GM12872 (cell line): ENCODE results near the gene ZNF273.

ENCODE experiments used
- CTCF ChIP-seq: IDR thresholded peaks from 3 replicates; pipeline ENCODE4 v1.5.1; 2011; ENCODE audit warnings: low read depth, mild to moderate bottlenecking, low read length, moderate library complexity; ENCODE audit not compliant: insufficient read depth

The ZNF273 gene

DNA sequence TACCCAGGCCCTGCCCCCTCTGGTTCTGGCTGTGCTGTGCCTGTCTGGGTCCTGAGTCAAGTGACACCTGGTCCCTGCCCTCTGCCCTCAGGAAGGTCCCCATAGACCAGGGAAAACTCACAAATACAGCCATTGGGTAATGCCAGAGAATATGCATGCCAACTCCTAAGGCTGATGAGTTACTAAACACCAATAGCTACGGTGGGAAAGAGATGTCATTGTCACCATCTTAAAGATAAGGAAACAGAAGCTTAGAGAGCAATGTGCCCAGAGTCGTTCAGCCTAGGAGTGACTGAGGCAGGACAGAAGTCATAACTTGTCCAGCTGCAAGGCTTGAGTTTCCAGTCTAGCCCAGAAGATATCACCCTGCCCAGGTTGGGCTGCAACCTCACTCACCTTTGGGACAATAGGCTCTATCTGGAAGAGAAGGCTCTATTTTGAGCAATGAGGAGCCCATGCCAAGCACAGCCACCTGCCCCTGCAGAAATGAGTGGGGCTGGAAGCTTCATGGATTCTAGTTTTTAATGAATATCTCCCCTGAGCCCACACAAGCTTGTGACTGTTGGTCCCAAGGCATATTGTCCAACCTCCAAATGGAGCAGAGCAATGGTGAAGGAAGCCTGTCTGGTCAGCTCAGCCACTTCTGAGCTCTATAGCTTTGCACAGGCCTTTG lies 42.6 kb downstream of the ZNF273 start:
- no peak for TF ChIP-seq CTCF

DNA sequence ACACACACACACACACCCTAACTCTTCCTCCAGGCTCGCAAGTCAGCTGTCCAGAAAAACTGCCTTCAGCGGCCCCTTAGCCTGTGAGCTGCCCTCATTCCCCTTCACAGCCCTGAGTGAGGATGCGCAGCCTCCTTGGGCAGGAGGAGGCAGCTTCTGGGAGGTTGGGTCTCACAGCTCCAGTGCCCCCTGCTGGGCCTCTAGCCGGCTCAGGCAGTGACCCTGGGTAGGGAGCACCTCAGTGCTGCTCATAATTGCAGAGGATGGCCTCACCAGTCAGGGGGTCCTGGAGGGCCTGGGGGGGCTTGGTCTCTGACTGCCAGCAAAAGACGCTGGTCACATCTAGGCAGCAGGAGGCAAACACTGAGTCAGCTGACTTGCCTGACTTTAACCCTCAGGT lies 43.7 kb downstream of the ZNF273 start:
- 0 out of 3 replicates have a peak, but pooled peaks have one; percentile 5 for TF ChIP-seq CTCF

GRCh38 chr7:64947252-64948000 lies 44.4 kb downstream of the ZNF273 start:
- TF ChIP-seq CTCF = no peak

- TF ChIP-seq CTCF = peak; percentile 70
These were observed 48.3 kb downstream of the ZNF273 start for GRCh38 chr7:64951250-64951848.

DNA sequence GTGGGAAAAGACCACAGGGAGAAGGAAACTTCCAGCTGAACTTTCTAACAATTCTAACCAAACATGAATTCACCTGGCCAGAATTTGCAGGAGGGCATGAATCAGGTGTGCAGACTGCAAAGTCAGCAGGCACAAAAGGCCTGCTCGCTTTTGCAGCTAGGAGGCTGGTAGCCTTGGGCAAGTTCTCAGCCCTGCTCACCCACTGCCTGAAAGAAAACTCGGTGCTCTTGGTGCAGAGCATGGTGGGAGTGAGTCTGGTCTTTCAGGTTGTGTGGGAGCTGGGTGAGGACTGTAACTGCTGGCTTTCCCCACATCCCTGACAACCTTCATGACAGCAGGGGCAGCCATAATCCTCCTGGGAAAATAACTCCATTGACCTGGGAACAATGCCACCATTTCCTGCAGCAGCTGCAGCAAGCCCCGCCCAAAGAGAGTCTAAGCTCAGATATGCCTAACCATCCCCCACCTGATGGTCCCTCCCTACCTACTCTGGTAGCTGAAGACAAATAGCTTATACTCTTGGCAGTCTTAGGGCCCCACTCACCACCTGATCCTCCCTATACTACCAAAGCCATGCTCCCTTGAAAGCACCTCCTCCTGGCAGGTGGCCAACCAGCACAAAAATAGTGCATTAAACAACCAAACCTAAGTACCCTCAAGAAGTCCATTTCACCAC lies 56.1 kb downstream of the ZNF273 start:
- TF ChIP-seq CTCF = no peak

DNA sequence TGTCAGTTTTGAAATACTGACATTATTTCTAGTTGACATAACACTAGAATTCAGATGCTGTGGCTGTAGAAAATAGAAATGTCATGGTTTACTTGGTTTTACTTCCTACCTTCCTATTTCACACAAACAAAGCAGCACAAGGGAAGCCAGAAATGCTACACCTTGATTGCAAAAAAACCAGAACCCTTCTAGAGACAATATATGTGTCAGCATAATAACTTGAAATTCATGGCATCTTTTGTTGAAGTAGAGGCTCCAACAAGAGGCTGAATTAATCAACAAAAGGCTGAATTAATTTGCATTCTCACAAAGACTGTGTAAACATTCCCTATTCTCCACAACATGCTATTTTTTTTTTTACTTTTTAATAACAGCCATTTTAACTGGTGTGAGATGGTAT lies 62.5 kb downstream of the ZNF273 start:
- no peak for TF ChIP-seq CTCF
